22Rv1 (cell line): ENCODE results near the gene PPP1R1A.

Source experiments
- H3K27ac ChIP-seq: fragments of 450-650 bp; 2 replicates; pipeline ENCODE4 v1.5.1; 2017
- ZFX ChIP-seq: fragments of 450-650 bp; IDR thresholded peaks from 2 replicates; pipeline ENCODE4 v1.6.1; 2017; ENCODE audit warnings: antibody characterized with exemption, borderline replicate concordance
- TF ChIP-seq, protein P1 (sequence below): fragments of 450-650 bp; IDR thresholded peaks from 2 replicates; pipeline ENCODE4 v1.5.1; 2017; ENCODE audit warnings: mild to moderate bottlenecking

The PPP1R1A gene

GRCh38 chr12:54602661-54603060 lies 14.2 kb upstream of the PPP1R1A start:
- TF ChIP-seq ZFX = no peak
- TF ChIP-seq, protein P1, sequence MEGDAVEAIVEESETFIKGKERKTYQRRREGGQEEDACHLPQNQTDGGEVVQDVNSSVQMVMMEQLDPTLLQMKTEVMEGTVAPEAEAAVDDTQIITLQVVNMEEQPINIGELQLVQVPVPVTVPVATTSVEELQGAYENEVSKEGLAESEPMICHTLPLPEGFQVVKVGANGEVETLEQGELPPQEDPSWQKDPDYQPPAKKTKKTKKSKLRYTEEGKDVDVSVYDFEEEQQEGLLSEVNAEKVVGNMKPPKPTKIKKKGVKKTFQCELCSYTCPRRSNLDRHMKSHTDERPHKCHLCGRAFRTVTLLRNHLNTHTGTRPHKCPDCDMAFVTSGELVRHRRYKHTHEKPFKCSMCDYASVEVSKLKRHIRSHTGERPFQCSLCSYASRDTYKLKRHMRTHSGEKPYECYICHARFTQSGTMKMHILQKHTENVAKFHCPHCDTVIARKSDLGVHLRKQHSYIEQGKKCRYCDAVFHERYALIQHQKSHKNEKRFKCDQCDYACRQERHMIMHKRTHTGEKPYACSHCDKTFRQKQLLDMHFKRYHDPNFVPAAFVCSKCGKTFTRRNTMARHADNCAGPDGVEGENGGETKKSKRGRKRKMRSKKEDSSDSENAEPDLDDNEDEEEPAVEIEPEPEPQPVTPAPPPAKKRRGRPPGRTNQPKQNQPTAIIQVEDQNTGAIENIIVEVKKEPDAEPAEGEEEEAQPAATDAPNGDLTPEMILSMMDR = no peak
- H3K27ac ChIP-seq = no peak overlapping the region

GRCh38 chr12:54601841-54602240 lies 13.4 kb upstream of the PPP1R1A start:
- TF ChIP-seq, protein P1 = peak; percentile 8; the same call in 1 of the 2 replicates
- no peak for TF ChIP-seq ZFX
- H3K27ac ChIP-seq = no peak overlapping the region

DNA sequence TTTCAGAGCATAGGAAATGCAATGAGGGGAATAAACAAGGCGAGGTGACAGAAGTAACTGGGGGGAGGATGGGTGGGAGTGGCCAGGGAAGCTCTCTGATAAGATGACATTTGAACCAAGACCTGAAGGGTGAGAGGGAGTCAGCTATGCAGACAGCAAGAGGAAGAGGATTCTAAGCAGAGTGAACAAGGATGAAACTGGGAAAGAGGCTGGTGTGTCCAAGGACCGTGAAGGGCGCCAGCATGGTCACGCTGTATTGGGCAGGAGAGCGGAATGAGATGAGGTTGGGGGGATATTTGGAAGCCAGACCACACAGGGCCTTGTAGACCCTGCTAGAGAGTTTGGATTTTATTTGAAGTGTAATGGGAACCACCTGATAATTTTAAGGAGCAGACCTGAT lies 10.5 kb upstream of the PPP1R1A start:
- no peak overlapping the region for H3K27ac ChIP-seq
- TF ChIP-seq ZFX = no peak
- TF ChIP-seq, protein P1 = no peak

- no peak overlapping the region for H3K27ac ChIP-seq
- TF ChIP-seq, protein P1 = peak; percentile 99
- TF ChIP-seq ZFX = no peak
Observed at GRCh38 chr12:54596526-54596946, 8.1 kb upstream of the PPP1R1A start.

DNA sequence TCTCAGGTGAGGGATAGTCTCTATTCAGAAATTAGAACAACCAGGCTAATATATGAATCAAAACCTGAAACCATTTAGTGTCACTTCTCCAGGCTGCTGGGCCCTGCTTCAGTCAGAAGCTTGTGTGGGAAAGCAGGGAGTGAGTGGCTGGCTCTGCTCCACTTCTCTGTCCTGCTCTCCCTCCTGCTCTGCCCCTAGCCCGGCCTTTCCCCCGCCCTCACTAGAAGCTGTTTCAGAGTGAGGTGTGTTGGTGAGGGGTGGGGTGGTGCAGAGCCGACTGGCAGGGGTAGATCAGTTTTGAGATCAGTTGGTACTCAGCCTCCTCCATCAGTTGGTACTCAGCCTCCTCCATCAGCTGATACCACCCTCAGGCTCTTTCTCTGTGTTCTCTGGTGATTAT lies 7.0 kb upstream of the PPP1R1A start:
- TF ChIP-seq, protein P1 = no peak
- no peak for TF ChIP-seq ZFX

DNA sequence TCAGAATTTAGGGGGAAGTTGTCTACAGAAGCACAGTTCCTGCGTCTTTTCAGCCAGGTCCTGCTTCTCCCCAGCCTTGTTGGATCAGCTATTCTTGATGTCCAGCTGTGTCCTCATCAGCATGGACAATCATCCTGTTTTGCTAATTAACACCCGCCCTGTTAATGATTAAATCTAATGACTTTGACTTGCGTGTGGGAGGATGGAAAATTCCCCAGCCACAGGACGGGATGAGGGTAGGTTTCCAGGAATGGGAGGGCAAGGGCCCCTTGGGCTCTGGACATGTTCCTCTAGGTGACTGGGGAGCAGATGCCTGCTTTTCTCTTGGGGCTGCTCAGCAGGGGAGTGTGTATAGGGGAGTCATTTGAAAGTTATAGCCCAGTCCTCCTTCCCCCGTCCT lies 5.3 kb upstream of the PPP1R1A start:
- no peak overlapping the region for H3K27ac ChIP-seq
- TF ChIP-seq, protein P1 = no peak
- no peak for TF ChIP-seq ZFX

More for the DNA sequence above, 7.0 kb upstream of the PPP1R1A start:
- H3K27ac ChIP-seq = no peak overlapping the region

GRCh38 chr12:54593135-54593534 lies 4.7 kb upstream of the PPP1R1A start:
- H3K27ac ChIP-seq = no peak overlapping the region
- TF ChIP-seq, protein P1 = no peak
- no peak for TF ChIP-seq ZFX
